SK-N-SH (cell line): ENCODE measurements around the gene PRSS56. TPM values are rescaled to one million over a fixed set of nuclear protein-coding genes. Genes with fewer than 3 reads are reported as not detected.

Experiments used
- CTCF ChIA-PET: fragments of 300-600, 350-600 bp; formaldehyde crosslinking; extraction: SDS; loops from one replicate; lab custom pipeline; 2021; lab: Yijun Ruan, JAX
- POLR2A ChIA-PET: fragments of 350-600 bp; sonication (Branson Sonifier 250); formaldehyde crosslinking; extraction: SDS; loops from one replicate; lab custom pipeline; 2020; ENCODE audit warnings: antibody characterized with exemption, inconsistent platforms; lab: Yijun Ruan, JAX
- DNase-seq: peaks from one replicate; pipeline ENCODE4 v3.0.0; 2012
- H2AFZ ChIP-seq: fragments of 200-600 bp; sonication (generic); 2 replicates; pipeline ENCODE4 v1.8.1; 2016; ENCODE audit warnings: antibody characterized with exemption, mild to moderate bottlenecking, low read depth
- H3F3A ChIP-seq: fragments of 200-600 bp; sonication (generic); replicated peaks from 2 replicates; pipeline ENCODE3; 2016; ENCODE audit warnings: antibody characterized with exemption, mild to moderate bottlenecking; ENCODE audit not compliant: insufficient read depth
- H3K27ac ChIP-seq, 2 experiments: fragments of 200-500 bp in 1 of 2; fragments of 200-600 bp in 1 of 2; sonication (Bioruptor generic) in 1 of 2; sonication (generic), shearing (Covaris generic) in 1 of 2; 2 replicates each; pipeline versions ENCODE4 v1.5.1 to v1.6.1; 2014 to 2016; ENCODE audit warnings: low read depth in 2 of 2, inconsistent platforms in 1 of 2, low read length in 1 of 2, mild to moderate bottlenecking in 1 of 2, mixed read lengths in 1 of 2
- H3K27me3 ChIP-seq: fragments of 200-600 bp; sonication (generic), shearing (Covaris generic); 2 replicates; pipeline ENCODE4 v1.6.1; 2016; ENCODE audit warnings: mixed run types; ENCODE audit not compliant: insufficient read depth
- H3K36me3 ChIP-seq, 2 experiments: fragments of 200-500 bp in 1 of 2; fragments of 200-600 bp in 1 of 2; sonication (Bioruptor generic) in 1 of 2; sonication (generic) in 1 of 2; replicated peaks in 1 of 2; 2 replicates each; pipeline versions ENCODE3 to v1.5.1; 2014 to 2016; ENCODE audit warnings: low read length in 1 of 2, mild to moderate bottlenecking in 1 of 2; ENCODE audit not compliant: insufficient read depth in 2 of 2, control insufficient read depth in 1 of 2
- H3K4me1 ChIP-seq, 2 experiments: fragments of 200-500 bp in 1 of 2; fragments of 200-600 bp in 1 of 2; sonication (Bioruptor generic) in 1 of 2; sonication (generic), shearing (Covaris generic) in 1 of 2; 2 replicates each; pipeline versions ENCODE4 v1.5.1 to v1.6.1; 2014 to 2016; ENCODE audit warnings: low read depth in 1 of 2, low read length in 1 of 2, mixed run types in 1 of 2; ENCODE audit not compliant: insufficient read depth in 2 of 2, control insufficient read depth in 1 of 2
- H3K4me2 ChIP-seq: fragments of 200-600 bp; sonication (generic), shearing (Covaris generic); 2 replicates; pipeline ENCODE4 v1.6.1; 2017; ENCODE audit warnings: mixed run types
- H3K4me3 ChIP-seq, 2 experiments: fragments of 200-500 bp in 1 of 2; fragments of 200-600 bp in 1 of 2; sonication (Bioruptor generic) in 1 of 2; sonication (generic), shearing (Covaris generic) in 1 of 2; 2 replicates each; pipeline versions ENCODE4 v1.5.1 to v1.8.1; 2014 to 2016; ENCODE audit warnings: low read depth in 2 of 2, inconsistent platforms in 1 of 2, low read length in 1 of 2, mild to moderate bottlenecking in 1 of 2, mixed read lengths in 1 of 2, moderate library complexity in 1 of 2
- H3K79me2 ChIP-seq: fragments of 200-600 bp; sonication (generic); 2 replicates; pipeline ENCODE4 v1.8.1; 2017; ENCODE audit warnings: mild to moderate bottlenecking; ENCODE audit not compliant: insufficient read depth
- H3K9ac ChIP-seq: fragments of 200-600 bp; sonication (generic); 2 replicates; pipeline ENCODE4 v1.6.1; 2017; ENCODE audit warnings: mixed run types
- H3K9me2 ChIP-seq: fragments of 200-600 bp; sonication (generic); 2 replicates; pipeline ENCODE4 v1.6.1; 2017; ENCODE audit warnings: mixed run types
- H3K9me3 ChIP-seq: fragments of 200-600 bp; sonication (generic); 2 replicates; pipeline ENCODE4 v1.6.1; 2017; ENCODE audit warnings: mixed run types, mild to moderate bottlenecking, moderate library complexity
- H4K20me1 ChIP-seq: fragments of 200-600 bp; sonication (generic); 2 replicates; pipeline ENCODE4 v1.6.1; 2017; ENCODE audit warnings: mild to moderate bottlenecking, mixed run types; ENCODE audit not compliant: insufficient read depth
- FOXM1 ChIP-seq: IDR thresholded peaks from 2 replicates; pipeline ENCODE4 v1.4.0; 2012; ENCODE audit warnings: low read depth, mild to moderate bottlenecking
- GATA2 ChIP-seq: sonication (generic); formaldehyde crosslinking; IDR thresholded peaks from 2 replicates; pipeline ENCODE4 v1.5.0; 2020; ENCODE audit warnings: mild to moderate bottlenecking, missing genetic modification reagents
- MAX ChIP-seq: IDR thresholded peaks from 2 replicates; pipeline ENCODE4 v1.4.0; 2012; ENCODE audit warnings: low read depth
- MEF2A ChIP-seq: IDR thresholded peaks from 2 replicates; pipeline ENCODE4 v1.4.0; 2012; ENCODE audit warnings: low read depth, borderline replicate concordance
- MXI1 ChIP-seq: IDR thresholded peaks from 2 replicates; pipeline ENCODE4 v1.6.1; 2012; ENCODE audit warnings: mild to moderate bottlenecking, low read depth, low read length, improper control_type of control experiment
- NFIC ChIP-seq: IDR thresholded peaks from 2 replicates; pipeline ENCODE4 v1.4.0; 2012; ENCODE audit warnings: borderline replicate concordance
- POLR2AphosphoS5 ChIP-seq: IDR thresholded peaks from 2 replicates; pipeline ENCODE4 v1.6.1; 2012; ENCODE audit warnings: low read depth, low read length
- RAD21 ChIP-seq: IDR thresholded peaks from 2 replicates; pipeline ENCODE4 v1.6.1; 2012; ENCODE audit warnings: mild to moderate bottlenecking, low read length
- RCOR1 ChIP-seq: fragments of 150-350 bp; IDR thresholded peaks from 2 replicates; pipeline ENCODE4 v1.6.1; 2017; ENCODE audit warnings: antibody characterized with exemption, low read length
- RXRA ChIP-seq: IDR thresholded peaks from 2 replicates; pipeline ENCODE4 v1.4.0; 2012; ENCODE audit warnings: low read depth, mild to moderate bottlenecking, borderline replicate concordance
- SIN3A ChIP-seq: IDR thresholded peaks from 2 replicates; pipeline ENCODE4 v1.6.1; 2012; ENCODE audit warnings: low read depth, mild to moderate bottlenecking, low read length, moderate library complexity, borderline replicate concordance
- SMC3 ChIP-seq: IDR thresholded peaks from 2 replicates; pipeline ENCODE4 v1.6.1; 2012; ENCODE audit warnings: low read depth, low read length, improper control_type of control experiment
- TAF1 ChIP-seq: IDR thresholded peaks from 2 replicates; pipeline ENCODE4 v1.6.1; 2012; ENCODE audit warnings: low read depth, mild to moderate bottlenecking, low read length, moderate library complexity, borderline replicate concordance
- TCF12 ChIP-seq: IDR thresholded peaks from 2 replicates; pipeline ENCODE4 v1.4.0; 2012
- USF1 ChIP-seq: IDR thresholded peaks from 2 replicates; pipeline ENCODE4 v1.4.0; 2012; ENCODE audit warnings: low read depth, borderline replicate concordance
- YY1 ChIP-seq: IDR thresholded peaks from 2 replicates; pipeline ENCODE4 v1.4.0; 2012; ENCODE audit warnings: low read depth, mild to moderate bottlenecking
- ZBTB33 ChIP-seq: IDR thresholded peaks from 2 replicates; pipeline ENCODE4 v1.4.0; 2012; ENCODE audit warnings: low read depth, borderline replicate concordance
- WGBS: methylation state at CpG from one replicate; pipeline ENCODE4 v1.1.6; 2017; ENCODE audit warnings: low lambda C conversion rate; 5-methylcytosine and 5-hydroxymethylcytosine counted together
- polyA plus RNA-seq, 3 experiments: library from polyadenylated mRNA; depleted of rRNA; stranded (reverse); fragments of >200 nt; gene quantifications; 2 replicates each; pipeline ENCODE4 v1.2.3, GENCODE V29; 2012
- TF ChIP-seq, protein P1 (sequence below): IDR thresholded peaks from 2 replicates; pipeline ENCODE4 v1.6.1; 2012; ENCODE audit warnings: mild to moderate bottlenecking, low read depth, low read length, moderate library complexity

Gene PRSS56
- polyA plus RNA-seq, 1 of the 3 experiments (the other 2 are of a cell fraction): not detected

DNA sequence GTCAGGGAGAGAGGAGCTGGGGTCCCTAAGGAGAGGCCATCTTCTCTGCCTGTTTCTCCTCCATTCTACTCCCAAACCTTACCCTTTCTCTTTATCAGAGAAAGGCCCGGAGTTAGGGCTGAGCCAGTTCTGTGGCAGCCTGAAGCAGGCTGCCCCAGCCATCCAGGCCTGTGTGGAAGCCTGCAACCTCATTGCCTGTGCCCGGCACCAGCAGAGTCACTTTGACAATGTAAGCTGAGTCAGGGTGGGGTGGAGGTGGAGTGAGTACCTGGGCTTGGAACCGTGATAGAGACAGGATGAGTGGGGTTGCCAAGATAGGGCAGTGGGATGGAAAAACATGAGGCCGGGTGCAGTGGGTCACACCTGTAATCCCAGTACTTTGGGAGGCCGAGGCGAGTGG lies 24.5 kb downstream of the PRSS56 start:
- H3K36me3 ChIP-seq: peaks cover 2 to 5% of the 10 kb centered on the region in 2 experiments
- no peak for TF ChIP-seq RCOR1
- TF ChIP-seq USF1: no peak
- TF ChIP-seq RAD21: no peak
- TF ChIP-seq SMC3: no peak
- no peak for TF ChIP-seq MAX
- no peak for TF ChIP-seq FOXM1
- no peak for TF ChIP-seq MEF2A
- no peak for TF ChIP-seq ZBTB33
- no peak overlapping the region for H3K9ac ChIP-seq
- DNase-seq: no peak
- H3K4me2 ChIP-seq: no peak overlapping the region
- no peaks in the 10 kb centered on the region for H3F3A ChIP-seq
- WGBS: 96% methylated on average over 6 of the region's 6 CpGs
- peaks cover 35% of the 10 kb centered on the region for H3K79me2 ChIP-seq
- no peaks in the 10 kb centered on the region for H3K9me3 ChIP-seq
- H2AFZ ChIP-seq: no peak overlapping the region
- ChIA-PET CTCF (interaction anchor here (1.6 kb wide), 1 partner anchor 23 kb away, joined by 5 read pairs; no protein-coding TSS in a partner anchor), POLR2A (no interaction called here)
- H3K27me3 ChIP-seq: no peaks in the 10 kb centered on the region
- H3K4me1 ChIP-seq: no peaks in the 10 kb centered on the region; a peak in 2 of 4 replicates
- H3K9me2 ChIP-seq: no peaks in the 10 kb centered on the region
- H3K27ac ChIP-seq: no peak overlapping the region
- no peak overlapping the region for H3K4me3 ChIP-seq
- no peaks in the 10 kb centered on the region for H4K20me1 ChIP-seq

GRCh38 chr2:232545511-232546375 lies 25.6 kb downstream of the PRSS56 start:
- Histone ChIP-seq H4K20me1 (no peaks in the 10 kb centered on the region), H2AFZ (no peak overlapping the region), H3K4me2 (no peak overlapping the region), H3K9me2 (no peaks in the 10 kb centered on the region), H3K27ac (no peak overlapping the region), H3K9ac (no peak overlapping the region), H3K79me2 (peaks cover 37% of the 10 kb centered on the region), H3K4me1 (no peaks in the 10 kb centered on the region; a peak in 2 of 4 replicates), H3K36me3 (peaks cover 2 to 5% of the 10 kb centered on the region in 2 experiments), H3K27me3 (no peaks in the 10 kb centered on the region), H3K4me3 (no peak overlapping the region), H3F3A (no peaks in the 10 kb centered on the region), H3K9me3 (no peaks in the 10 kb centered on the region)
- POLR2A ChIA-PET: no interaction called here
- CTCF ChIA-PET: no interaction called here
- WGBS: 83% methylated on average over 9 of the region's 17 CpGs
- DNase-seq: peak; percentile 12
- TF ChIP-seq RXRA (no peak), FOXM1 (no peak), YY1 (no peak), POLR2AphosphoS5 (no peak), RCOR1 (no peak), ZBTB33 (no peak), NFIC (no peak), TAF1 (no peak), MXI1 (no peak), SIN3A (no peak), GATA2 (no peak), TCF12 (no peak)
- TF ChIP-seq, protein P1, sequence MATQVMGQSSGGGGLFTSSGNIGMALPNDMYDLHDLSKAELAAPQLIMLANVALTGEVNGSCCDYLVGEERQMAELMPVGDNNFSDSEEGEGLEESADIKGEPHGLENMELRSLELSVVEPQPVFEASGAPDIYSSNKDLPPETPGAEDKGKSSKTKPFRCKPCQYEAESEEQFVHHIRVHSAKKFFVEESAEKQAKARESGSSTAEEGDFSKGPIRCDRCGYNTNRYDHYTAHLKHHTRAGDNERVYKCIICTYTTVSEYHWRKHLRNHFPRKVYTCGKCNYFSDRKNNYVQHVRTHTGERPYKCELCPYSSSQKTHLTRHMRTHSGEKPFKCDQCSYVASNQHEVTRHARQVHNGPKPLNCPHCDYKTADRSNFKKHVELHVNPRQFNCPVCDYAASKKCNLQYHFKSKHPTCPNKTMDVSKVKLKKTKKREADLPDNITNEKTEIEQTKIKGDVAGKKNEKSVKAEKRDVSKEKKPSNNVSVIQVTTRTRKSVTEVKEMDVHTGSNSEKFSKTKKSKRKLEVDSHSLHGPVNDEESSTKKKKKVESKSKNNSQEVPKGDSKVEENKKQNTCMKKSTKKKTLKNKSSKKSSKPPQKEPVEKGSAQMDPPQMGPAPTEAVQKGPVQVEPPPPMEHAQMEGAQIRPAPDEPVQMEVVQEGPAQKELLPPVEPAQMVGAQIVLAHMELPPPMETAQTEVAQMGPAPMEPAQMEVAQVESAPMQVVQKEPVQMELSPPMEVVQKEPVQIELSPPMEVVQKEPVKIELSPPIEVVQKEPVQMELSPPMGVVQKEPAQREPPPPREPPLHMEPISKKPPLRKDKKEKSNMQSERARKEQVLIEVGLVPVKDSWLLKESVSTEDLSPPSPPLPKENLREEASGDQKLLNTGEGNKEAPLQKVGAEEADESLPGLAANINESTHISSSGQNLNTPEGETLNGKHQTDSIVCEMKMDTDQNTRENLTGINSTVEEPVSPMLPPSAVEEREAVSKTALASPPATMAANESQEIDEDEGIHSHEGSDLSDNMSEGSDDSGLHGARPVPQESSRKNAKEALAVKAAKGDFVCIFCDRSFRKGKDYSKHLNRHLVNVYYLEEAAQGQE: no peak
